ENCODE data around the gene SEMA4D.
"Not testable (repeated sequence)": the region's sequence is repeated elsewhere in the genome, so short reads cannot be mapped to it uniquely, and the experiment has no call there.

The SEMA4D gene

DNA sequence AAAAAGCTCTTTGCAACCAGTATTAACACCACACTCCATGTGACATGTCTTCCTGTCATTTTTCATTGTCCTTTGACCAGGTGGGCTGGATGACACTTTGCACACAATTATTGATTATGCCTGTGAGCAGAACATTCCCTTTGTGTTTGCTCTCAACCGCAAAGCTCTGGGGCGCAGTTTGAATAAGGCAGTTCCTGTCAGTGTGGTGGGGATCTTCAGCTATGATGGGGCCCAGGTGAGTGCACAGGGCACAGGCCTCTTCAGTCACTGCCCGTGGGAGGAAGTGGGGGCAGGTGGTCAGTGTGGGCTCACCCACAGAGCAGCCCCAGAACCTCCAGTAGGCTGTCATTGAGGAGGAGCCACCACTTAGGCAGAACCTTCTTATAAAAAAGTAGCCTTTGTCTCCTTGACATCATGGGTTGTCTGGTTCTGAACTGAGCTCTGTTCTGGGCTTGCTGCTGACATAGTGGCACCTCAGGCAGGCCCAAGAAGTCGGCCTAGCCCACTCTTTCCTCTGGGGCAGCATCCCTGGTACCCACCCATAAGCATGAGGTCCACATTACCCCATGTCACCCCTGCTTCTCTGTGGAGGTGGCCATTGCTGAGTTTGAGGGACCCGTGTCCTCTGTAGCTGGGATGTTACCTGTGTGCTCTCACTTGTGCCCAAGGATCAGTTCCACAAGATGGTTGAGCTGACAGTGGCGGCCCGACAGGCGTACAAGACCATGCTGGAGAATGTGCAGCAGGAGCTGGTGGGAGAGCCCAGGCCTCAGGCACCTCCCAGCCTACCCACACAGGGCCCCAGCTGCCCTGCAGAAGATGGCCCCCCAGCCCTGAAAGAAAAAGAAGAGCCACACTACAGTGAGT, 140.3 kb downstream of the SEMA4D start:
- no peak for DNase-seq (ENCODE audit: low read depth in 2 of 2)

- DNase-seq (ENCODE audit: low read depth in 2 of 2): no peak
Measured at GRCh38 chr9:89356782-89357181, 141.1 kb downstream of the SEMA4D start.

- no peak for DNase-seq (ENCODE audit: low read depth in 2 of 2)
Measured at GRCh38 chr9:89354471-89354870, 143.4 kb downstream of the SEMA4D start.

GRCh38 chr9:89353989-89354388, 143.9 kb downstream of the SEMA4D start:
- DNase-seq (ENCODE audit: low read depth in 2 of 2): no peak

DNA sequence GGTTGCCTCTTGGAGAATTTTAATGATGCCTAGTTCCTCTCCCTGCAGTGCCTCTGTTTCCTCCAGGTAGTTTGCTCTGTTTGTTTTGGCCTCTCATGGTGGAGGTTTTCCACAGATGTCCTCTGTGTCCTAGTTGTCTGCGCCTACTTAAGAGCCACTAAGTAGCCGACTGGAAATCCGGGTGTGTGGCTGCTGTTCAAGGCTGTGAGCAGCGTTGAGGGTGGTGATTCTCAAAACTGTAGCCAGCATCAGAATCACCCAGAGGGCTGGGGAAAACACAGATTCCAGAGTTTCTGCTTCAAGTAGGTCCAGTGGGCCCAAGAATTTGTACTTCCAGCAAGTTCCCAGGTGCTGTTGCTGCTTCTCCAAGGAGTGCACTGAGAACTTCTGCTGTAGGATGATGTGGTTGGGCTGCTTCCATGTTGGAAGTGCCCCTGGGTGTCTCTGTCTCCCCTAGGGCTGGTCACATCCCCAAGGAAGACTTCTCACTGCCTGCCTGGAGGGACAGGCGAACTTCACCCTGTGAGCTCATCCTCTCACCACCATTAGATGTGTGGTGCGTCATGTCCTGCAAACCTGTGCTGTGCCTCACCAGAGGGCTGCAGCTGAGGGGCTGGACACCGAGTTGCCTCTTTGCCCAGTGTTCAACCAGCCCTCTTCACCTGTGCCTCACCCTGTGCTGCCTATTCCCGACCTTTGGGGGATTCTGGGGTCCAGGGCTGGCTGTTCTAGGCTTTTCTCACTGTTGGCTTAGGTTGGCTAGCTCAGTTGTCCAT, 144.9 kb downstream of the SEMA4D start:
- DNase-seq (ENCODE audit: low read depth in 2 of 2): no peak

DNA sequence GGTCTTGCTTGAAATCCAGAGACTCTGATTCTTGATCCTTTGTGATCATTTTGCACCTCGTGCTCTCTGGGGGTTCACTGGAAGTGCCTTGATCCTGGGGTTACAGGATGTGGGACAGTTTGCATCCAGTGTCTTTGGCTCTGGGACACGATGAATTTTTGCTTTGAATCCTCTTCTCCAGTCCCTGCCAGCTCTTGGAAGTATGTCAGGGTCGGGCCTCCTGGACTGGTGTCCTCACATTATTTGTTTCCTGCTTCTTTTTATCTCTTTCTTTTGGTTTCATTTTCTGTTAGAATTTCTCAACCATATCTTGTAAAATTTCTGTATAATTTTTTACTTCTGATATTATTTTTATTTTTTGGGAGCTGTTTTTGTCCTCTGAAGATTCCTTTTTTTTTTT, 145.5 kb downstream of the SEMA4D start:
- no peak for DNase-seq (ENCODE audit: low read depth in 2 of 2)

DNA sequence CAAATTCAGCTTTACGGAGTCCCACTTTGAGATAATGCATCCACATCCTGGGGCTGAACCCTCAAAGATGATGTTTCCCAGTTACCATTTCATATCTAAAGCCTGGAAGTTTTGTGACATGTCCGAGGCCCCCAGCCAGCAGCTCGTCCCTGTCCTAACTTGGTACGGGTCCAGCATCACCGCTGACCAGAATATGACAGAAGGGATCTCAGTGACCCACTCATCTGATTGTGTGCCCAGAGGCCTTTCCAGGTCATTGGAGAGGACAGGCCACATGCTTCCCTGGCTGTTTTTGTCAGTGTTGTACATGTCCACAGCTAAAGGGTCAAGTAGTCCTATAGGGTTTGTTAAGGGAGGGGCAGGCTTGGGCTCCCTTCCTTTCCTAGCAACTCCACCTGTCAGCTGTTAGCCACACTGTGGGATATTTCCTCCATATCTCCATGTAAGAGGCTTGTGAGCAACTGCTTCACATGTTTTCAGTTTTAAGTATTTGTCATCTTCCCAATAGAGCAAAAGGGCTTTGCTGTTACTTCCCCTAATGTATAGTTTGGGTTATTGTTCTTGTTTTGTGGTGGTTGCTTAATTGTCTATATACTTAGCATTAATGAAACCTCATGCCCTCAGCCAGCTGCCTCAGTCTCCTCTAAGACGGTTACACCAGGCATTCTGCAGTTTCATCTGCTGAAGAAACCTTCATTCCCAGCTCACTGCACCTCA, 146.2 kb downstream of the SEMA4D start:
- DNase-seq (ENCODE audit: low read depth in 2 of 2): no peak

- DNase-seq (ENCODE audit: low read depth in 2 of 2): no peak
Measured at GRCh38 chr9:89350988-89351557, 146.8 kb downstream of the SEMA4D start.

GRCh38 chr9:89349607-89350006, 148.3 kb downstream of the SEMA4D start:
- no peak for DNase-seq (ENCODE audit: low read depth in 2 of 2)

DNA sequence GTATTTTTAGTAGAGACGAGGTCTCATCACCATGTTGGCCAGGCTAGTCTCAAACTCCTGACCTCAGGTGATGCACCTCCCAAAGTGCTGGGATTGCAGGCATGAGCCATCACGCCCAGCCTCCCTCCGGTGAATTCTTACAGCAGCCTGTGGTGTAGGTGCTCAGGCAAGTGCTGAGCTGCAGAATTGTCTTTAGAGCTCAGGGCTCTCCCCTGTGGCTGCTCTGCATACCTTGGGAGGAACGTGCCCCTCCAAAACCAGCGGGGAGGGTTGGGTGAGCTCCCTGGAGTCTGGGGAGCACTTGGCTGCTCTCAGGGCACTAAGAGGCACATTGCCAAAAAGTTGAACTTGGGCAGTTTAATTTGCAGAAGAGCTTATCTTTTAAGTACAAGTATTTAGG, 150.3 kb downstream of the SEMA4D start:
- DNase-seq (ENCODE audit: low read depth in 2 of 2): no peak

DNA sequence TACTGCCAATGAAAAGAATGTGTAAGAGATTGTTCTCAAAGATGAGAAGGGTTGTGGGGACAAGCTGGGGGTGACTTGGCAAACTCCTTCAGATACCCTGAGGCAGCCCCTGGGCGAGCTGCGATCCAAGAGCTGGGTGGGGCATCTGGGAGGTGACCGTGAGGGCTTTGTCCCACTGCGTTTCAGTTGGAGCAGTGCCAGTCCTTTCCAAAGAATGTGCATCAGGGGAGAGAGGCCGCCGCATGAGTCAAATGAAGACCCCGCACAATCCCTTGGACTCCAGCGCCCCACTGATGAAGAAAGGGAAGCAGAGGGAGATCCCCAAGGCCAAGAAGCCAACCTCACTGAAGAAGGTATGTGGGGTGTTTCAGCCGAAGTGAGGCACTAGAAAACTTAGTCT, 151.2 kb downstream of the SEMA4D start:
- no peak for DNase-seq (ENCODE audit: low read depth in 2 of 2)

DNA sequence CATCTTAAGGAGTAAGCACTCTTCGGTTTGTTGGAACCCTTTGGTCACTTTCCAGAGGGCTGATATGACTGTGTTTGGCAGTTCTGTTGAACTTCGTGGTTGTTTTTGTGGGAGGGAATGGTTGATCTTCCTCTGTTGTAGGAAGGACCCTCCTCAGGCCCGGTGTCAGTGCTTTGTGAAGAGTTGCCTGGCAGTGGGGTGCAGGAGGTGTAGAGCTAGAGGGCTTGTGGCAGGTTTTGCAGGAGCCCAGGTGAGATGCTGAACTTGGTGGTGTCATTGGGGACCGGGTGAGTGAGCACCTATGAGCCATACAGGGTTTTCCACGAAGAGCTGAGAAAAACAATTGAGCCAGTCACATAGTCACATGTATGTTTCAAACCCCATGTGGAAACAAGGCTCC, 152.4 kb downstream of the SEMA4D start:
- no peak for DNase-seq (ENCODE audit: low read depth in 2 of 2)

GRCh38 chr9:89343812-89344211, 154.1 kb downstream of the SEMA4D start:
- not testable (repeated sequence) for DNase-seq (ENCODE audit: low read depth in 2 of 2)

DNA sequence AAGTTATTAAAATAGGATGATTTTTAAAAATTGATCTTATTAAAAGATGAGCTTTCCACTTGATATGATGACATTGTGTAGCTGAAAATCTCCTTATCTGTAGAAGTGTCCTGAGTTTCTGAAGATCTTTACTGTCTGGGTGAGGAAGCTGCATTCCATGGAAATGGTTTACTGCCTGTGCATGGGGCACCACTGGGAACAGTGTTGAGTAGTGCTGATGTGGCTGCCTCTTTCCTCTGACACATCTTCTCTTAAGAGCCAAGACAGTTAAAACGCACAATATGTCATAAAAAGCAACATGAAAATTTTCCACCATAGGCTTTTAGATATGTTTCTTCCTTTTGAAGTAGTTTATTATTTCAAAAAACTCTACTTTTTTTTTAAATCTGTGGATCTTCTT, 155.0 kb downstream of the SEMA4D start:
- no peak for DNase-seq (ENCODE audit: low read depth in 2 of 2)

DNA sequence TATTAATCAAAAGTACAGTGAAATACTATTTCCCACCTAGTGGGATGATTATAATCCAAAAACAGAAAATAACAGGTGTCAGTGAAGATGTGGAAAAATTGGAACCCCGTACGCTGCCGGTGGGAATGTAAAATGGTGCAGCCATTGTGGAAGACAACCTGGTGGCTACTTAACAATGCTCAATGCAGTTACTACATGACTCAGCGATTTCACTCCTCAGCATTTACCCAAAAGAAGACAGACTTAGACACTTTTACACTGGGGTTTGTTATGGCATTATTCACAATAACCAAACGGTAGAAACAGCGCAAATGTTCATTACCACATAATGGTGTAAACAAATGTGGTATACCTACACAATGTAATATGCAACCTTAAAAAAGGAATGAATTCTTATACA, 155.7 kb downstream of the SEMA4D start:
- no peak for DNase-seq (ENCODE audit: low read depth in 2 of 2)

DNA sequence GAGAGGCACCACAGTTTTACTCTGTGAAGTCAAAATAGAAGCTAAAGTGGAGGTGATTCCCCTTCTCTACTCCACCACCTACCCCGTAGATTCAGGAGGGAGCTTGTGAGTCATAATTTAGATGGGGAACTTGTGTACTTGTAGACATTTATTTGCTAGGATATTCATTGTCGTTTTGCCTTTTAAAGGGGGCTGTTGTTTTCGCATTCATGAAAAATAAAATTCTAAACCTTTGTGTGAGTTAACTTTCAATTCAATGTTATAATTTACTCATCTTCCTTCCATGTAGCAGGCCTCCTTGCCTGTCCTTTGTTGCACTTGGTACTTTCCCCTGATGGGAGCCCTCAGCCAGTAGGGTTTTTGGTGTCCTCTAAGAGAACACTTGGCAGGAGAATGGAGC, 157.6 kb downstream of the SEMA4D start:
- DNase-seq (ENCODE audit: low read depth in 2 of 2): no peak

- DNase-seq (ENCODE audit: low read depth in 2 of 2): no peak
Measured at GRCh38 chr9:89339807-89340206, 158.1 kb downstream of the SEMA4D start.

DNA sequence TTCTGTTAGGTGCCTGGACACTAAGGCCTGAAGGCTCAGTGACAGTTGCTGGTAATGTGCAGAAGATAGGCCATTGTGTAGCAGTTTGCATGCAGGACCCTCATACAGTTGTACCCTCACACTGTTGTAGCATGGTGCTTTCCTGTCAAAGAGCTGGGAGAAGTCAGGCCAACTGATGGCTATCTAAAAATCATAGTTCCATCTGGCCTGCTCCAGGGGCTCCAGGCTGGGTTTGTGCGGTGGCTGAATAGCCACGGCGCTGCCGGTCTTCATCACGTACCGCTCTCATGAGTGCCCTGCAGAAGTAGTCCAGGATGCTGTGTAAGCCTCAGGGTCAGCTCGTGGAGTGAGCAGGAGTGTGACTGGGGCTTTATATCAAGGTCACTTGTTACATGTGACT, 167.4 kb downstream of the SEMA4D start:
- DNase-seq (ENCODE audit: low read depth in 2 of 2): no peak

DNA sequence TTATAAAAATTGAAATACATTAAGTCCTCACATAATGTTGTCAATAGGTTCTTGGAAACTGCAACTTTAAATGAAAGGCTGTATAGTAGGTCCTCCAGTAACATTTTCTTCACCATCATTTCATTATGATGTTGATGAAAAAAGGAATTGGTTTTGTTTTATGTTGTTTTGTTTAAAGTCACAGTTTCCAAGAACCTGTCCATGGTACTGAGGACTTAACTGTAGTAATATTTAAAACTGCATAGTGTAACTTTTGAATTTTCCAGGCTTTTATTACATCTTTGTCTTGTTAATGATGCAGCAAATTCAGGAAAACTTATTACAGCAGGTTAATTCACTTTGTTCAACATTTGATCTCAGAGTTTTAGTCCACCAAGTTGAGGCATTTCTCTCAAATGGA, 168.0 kb downstream of the SEMA4D start:
- DNase-seq (ENCODE audit: low read depth in 2 of 2): no peak

DNA sequence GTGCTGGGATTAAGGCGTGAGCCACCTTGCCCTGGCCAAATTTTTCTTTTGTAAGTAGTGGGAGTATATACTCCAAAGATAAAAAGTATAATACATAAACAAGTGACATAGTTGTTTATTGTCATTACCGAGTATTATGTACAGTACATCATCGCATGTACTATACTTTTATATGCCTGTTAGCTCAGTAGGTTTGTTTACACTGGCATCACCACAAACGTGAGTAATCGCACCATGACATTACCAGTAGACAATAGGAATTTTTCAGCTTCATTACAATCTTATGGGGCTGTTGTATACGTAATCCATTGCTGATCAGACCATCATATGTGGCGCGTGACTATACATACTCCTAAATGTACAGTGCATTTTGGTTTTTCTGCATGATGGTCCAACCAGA, 169.8 kb downstream of the SEMA4D start:
- DNase-seq (ENCODE audit: low read depth in 2 of 2): no peak

DNA sequence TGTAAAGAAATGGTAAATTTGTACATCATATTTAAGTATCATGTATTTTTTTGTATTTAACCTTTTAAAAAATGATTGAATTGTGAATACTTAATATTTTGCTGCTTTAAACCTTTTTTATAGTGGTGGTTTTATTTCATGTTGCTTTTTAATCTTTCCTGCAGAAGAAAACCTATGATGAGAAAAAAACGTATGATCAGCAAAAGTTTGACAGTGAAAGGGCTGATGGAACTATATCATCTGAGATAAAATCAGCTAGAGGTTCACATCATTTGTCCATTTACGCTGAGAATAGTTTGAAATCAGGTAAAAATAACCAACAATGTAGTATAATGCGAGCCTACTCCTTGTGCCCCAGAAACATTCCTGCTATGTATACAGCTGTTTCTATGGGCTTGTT, 172.2 kb downstream of the SEMA4D start:
- DNase-seq (ENCODE audit: low read depth in 2 of 2): no peak

- DNase-seq (ENCODE audit: low read depth in 2 of 2): no peak
Measured at GRCh38 chr9:89323390-89323789, 174.5 kb downstream of the SEMA4D start.

All from stimulated activated CD8-positive, alpha-beta memory T cell treated with anti-CD3 and anti-CD28 coated beads, Interleukin-2, amount 100 ng/mL, for 1 hour (primary cell).